ENCODE results near the gene MAGI2. TPM values are rescaled to one million over a fixed set of nuclear protein-coding genes. Genes with fewer than 3 reads are reported as not detected.
"Not testable (repeated sequence)": the region's sequence is repeated elsewhere in the genome, so short reads cannot be mapped to it uniquely, and the experiment has no call there.

The MAGI2 gene
- total RNA-seq, 3 donors from 2014 or later = 9.8 to 22.7 (median 20.2) TPM

DNA sequence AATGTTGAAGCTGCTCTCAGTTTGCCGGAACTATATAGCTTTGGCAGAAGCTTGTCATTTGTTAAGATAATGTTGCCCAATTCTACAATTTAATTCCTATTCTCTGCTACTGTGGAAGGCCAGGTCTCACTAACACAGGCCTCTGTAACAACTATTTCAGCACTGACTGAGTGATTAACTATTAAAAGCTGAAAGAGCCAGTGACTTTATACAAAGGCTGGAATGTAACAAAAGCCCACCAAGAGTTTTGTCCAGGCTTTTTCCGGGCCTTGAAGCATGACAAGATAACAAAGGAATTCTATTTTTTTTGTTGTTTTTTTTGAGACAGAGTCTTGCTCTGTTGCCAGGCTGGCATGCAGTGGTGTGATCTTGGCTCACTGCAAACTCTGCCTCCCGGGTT, 859.3 kb downstream of the MAGI2 start:
- no peaks in the 10 kb centered on the region for H3K36me3 ChIP-seq
- H3K4me3 ChIP-seq = no peak overlapping the region
- TF ChIP-seq POLR2A (IDR thresholded peaks at IDR 0.05) = no peak
- TF ChIP-seq, protein P1, sequence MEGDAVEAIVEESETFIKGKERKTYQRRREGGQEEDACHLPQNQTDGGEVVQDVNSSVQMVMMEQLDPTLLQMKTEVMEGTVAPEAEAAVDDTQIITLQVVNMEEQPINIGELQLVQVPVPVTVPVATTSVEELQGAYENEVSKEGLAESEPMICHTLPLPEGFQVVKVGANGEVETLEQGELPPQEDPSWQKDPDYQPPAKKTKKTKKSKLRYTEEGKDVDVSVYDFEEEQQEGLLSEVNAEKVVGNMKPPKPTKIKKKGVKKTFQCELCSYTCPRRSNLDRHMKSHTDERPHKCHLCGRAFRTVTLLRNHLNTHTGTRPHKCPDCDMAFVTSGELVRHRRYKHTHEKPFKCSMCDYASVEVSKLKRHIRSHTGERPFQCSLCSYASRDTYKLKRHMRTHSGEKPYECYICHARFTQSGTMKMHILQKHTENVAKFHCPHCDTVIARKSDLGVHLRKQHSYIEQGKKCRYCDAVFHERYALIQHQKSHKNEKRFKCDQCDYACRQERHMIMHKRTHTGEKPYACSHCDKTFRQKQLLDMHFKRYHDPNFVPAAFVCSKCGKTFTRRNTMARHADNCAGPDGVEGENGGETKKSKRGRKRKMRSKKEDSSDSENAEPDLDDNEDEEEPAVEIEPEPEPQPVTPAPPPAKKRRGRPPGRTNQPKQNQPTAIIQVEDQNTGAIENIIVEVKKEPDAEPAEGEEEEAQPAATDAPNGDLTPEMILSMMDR (IDR thresholded peaks at IDR 0.05) = no peak
- no peak for TF ChIP-seq POLR2AphosphoS5 (IDR thresholded peaks at IDR 0.05)
- no peaks in the 10 kb centered on the region for H3K4me1 ChIP-seq
- H3K27ac ChIP-seq = no peak overlapping the region
- no peak for DNase-seq (ENCODE audit: low spot score in 2 of 2)
- intact Hi-C loops (cut with DNase I; ENCODE audit: low total_unique reads) = no loop called here
- no peaks in the 10 kb centered on the region for H3K9me3 ChIP-seq
- H3K27me3 ChIP-seq = no peaks in the 10 kb centered on the region

DNA sequence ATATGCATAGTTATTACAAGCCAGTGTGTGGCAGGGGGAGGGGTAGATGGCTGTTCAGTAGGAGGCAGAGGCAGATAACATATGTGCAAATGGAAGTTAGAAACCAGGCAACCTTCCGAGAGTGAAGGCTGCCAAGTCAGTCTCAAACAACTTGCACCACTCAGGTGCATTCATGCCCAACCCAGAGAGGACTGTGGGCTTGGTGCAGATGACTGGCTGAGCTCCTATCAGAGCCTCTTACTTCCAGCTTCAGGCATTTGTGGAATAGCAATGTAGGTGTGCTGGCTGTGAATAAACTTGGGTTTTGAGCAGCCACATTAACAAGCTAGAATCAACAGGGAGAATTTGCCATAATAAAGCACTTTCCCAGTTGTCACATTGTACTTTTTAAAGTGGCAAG, 865.1 kb downstream of the MAGI2 start:
- DNase-seq (ENCODE audit: low spot score in 2 of 2) = no peak
- intact Hi-C loops (cut with DNase I; ENCODE audit: low total_unique reads) = loop anchor here (5.0 kb wide), 1 partner anchor 794 kb away; no protein-coding TSS in a partner anchor
- Histone ChIP-seq H3K27ac (no peak overlapping the region), H3K36me3 (no peaks in the 10 kb centered on the region), H3K4me1 (no peaks in the 10 kb centered on the region), H3K4me3 (no peak overlapping the region), H3K27me3 (no peaks in the 10 kb centered on the region), H3K9me3 (no peaks in the 10 kb centered on the region)
- TF ChIP-seq, protein P1 (IDR thresholded peaks at IDR 0.05) = no peak
- TF ChIP-seq POLR2A (IDR thresholded peaks at IDR 0.05) (no peak), POLR2AphosphoS5 (IDR thresholded peaks at IDR 0.05) (no peak)

DNA sequence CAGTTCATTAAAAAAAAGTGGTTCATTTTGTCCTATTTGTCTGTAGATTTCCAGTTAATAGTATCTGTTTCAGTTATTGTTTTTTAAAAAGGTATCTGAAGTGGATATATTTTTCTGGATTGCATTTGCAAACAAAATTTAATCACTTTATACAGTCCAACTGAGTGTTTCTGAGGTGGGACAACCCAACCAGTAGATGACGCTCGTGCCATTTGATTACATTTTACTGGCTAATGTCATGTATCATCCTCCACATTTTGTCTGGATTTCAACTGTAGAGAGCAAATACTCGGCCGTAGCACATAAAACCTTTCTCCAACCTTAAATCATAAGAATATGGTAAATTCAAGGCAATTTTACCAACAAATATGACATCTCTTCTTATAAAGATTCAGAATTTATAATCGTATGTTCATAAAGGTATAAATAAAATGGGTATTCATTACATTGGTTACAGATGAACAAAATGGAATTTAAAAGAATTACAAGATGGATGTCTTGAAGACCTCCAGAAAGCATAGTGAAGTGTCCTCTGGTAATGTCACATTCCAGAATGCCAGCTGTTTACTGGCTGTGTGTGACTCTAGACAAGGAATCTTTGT, 865.9 kb downstream of the MAGI2 start:
- no peak overlapping the region for H3K4me3 ChIP-seq
- H3K4me1 ChIP-seq = no peaks in the 10 kb centered on the region
- H3K27ac ChIP-seq = no peak overlapping the region
- H3K36me3 ChIP-seq = no peaks in the 10 kb centered on the region
- H3K9me3 ChIP-seq = no peaks in the 10 kb centered on the region
- no peak for TF ChIP-seq POLR2AphosphoS5 (IDR thresholded peaks at IDR 0.05)
- TF ChIP-seq POLR2A (IDR thresholded peaks at IDR 0.05) = no peak
- TF ChIP-seq, protein P1 (IDR thresholded peaks at IDR 0.05) = no peak
- intact Hi-C loops (cut with DNase I; ENCODE audit: low total_unique reads) = loop anchor here (5.0 kb wide), 1 partner anchor 795 kb away; no protein-coding TSS in a partner anchor
- no peaks in the 10 kb centered on the region for H3K27me3 ChIP-seq
- DNase-seq (ENCODE audit: low spot score in 2 of 2) = no peak

DNA sequence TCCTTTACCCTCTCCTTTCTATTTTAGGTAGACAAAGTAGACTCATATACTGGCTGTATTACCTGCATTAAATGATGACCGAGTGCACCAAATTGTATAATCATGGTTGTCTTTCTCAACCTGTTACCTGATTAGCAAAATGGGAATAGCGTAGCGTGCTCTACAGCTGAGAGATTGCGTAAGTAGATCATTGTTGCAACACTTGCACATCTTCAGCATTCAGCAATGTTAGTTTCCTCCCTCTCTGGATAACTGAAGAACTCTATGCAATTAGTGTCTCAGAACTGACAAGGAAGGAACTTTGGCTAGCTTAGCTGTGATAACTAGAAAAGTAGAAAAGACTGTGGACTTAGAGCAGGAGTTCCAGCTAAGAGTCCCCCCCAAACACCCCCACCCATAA, 867.5 kb downstream of the MAGI2 start:
- no peaks in the 10 kb centered on the region for H3K4me1 ChIP-seq
- no peak overlapping the region for H3K4me3 ChIP-seq
- H3K27me3 ChIP-seq = no peaks in the 10 kb centered on the region
- intact Hi-C loops (cut with DNase I; ENCODE audit: low total_unique reads) = loop anchor here (5.0 kb wide), 1 partner anchor 796 kb away; no protein-coding TSS in a partner anchor
- no peaks in the 10 kb centered on the region for H3K9me3 ChIP-seq
- TF ChIP-seq POLR2AphosphoS5 (IDR thresholded peaks at IDR 0.05) (no peak), POLR2A (IDR thresholded peaks at IDR 0.05) (no peak)
- TF ChIP-seq, protein P1 (IDR thresholded peaks at IDR 0.05) = no peak
- H3K36me3 ChIP-seq = no peaks in the 10 kb centered on the region
- no peak overlapping the region for H3K27ac ChIP-seq
- no peak for DNase-seq (ENCODE audit: low spot score in 2 of 2)

DNA sequence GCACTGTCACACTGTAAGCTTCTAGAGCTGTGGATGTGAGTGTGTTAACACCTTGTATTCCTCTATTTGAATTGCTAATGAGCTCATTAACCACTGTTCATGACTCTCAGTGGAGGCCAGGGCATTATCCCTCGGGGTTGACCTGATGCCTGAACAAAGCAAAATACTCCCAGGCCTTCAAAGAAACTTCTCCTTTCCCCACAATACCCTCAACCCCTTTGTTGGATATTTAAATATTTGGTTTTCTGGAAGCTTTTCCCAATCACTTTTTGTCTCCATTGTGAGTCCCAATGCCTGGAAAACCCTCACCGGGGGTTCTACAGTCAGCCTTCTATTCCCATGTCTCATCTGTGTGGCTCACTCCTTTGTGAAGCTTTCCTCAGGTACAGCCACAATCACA, 874.8 kb downstream of the MAGI2 start:
- H3K4me1 ChIP-seq = no peaks in the 10 kb centered on the region

DNA sequence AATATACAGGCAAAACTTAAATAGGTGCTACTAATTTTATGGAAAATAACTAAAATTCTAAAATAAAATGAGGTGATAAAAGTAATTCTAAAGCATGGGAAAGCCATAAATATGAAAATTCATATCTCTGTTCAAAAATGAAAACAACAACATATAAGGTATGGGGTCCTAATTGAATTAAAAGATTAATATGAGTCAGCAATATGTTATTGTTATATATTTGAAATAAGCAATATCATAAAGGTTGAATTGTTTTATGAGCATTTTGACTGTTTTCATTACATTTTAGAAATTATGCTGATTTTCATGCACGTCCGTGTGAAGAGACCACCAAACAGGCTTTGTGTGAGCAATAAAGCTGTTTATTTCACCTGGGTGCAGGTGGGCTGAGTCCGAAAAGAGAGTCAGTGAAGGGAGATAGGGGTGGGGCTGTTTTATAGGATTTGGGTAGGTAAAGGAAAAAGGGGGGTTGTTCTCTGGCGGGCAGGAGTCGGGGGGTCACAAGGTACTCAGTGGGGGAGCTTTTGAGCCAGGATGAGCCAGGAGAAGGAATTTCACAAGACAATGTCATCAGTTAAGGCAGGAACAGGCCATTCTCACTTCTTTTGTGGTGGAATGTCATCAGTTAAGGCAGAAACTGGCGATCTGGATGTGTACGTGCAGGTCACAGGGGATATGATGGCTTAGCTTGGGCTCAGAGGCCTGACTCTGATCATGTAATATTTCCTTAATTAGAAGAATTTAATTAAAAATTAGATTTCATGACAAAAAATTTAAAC, 876.1 kb downstream of the MAGI2 start:
- H3K27ac ChIP-seq; H3K4me1 ChIP-seq; H3K4me3 ChIP-seq; H3K9me3 ChIP-seq; H3K36me3 ChIP-seq; H3K27me3 ChIP-seq; DNase-seq (ENCODE audit: low spot score in 2 of 2); intact Hi-C loops (cut with DNase I; ENCODE audit: low total_unique reads): not testable (repeated sequence)

More for the DNA sequence above, 874.8 kb downstream of the MAGI2 start:
- no peak for DNase-seq (ENCODE audit: low spot score in 2 of 2)
- TF ChIP-seq, protein P1 (IDR thresholded peaks at IDR 0.05) = no peak
- TF ChIP-seq POLR2A (IDR thresholded peaks at IDR 0.05) (no peak), POLR2AphosphoS5 (IDR thresholded peaks at IDR 0.05) (no peak)
- Histone ChIP-seq H3K27me3 (no peaks in the 10 kb centered on the region), H3K4me3 (no peak overlapping the region), H3K27ac (no peak overlapping the region), H3K9me3 (no peaks in the 10 kb centered on the region), H3K36me3 (no peaks in the 10 kb centered on the region)
- intact Hi-C loops (cut with DNase I; ENCODE audit: low total_unique reads) = no loop called here

Data from breast epithelium (tissue), 4 donors.